Endodermal cell (in vitro differentiated cells): ENCODE results near the gene NANS. TPM values are rescaled to one million over a fixed set of nuclear protein-coding genes. Genes with fewer than 3 reads are reported as not detected.

Source experiments
- DNase-seq: peaks from one replicate; pipeline ENCODE4 v3.0.0-alpha.2; 2017
- H3K27ac ChIP-seq: 2 replicates; pipeline ENCODE4 v1.5.1; 2013; ENCODE audit warnings: mild to moderate bottlenecking, low read depth, low read length, moderate library complexity
- H3K27me3 ChIP-seq: 2 replicates; pipeline ENCODE4 v1.6.1; 2013; ENCODE audit warnings: mild to moderate bottlenecking, low read length, moderate library complexity; ENCODE audit not compliant: insufficient read depth, control insufficient read depth, poor library complexity, severe bottlenecking
- H3K36me3 ChIP-seq: 2 replicates; pipeline ENCODE4 v1.7.0; 2013; ENCODE audit warnings: mild to moderate bottlenecking, low read length, moderate library complexity; ENCODE audit not compliant: control insufficient read depth, insufficient read depth
- H3K4me1 ChIP-seq: one replicate; pipeline ENCODE4 v1.7.0; 2013; ENCODE audit warnings: low read length; ENCODE audit not compliant: control insufficient read depth, insufficient read depth
- H3K4me3 ChIP-seq: 2 replicates; pipeline ENCODE4 v1.5.1; 2013; ENCODE audit warnings: mild to moderate bottlenecking, low read length, moderate library complexity
- H3K9ac ChIP-seq: 2 replicates; pipeline ENCODE4 v1.6.1; 2013; ENCODE audit warnings: mild to moderate bottlenecking, low read length, moderate library complexity; ENCODE audit not compliant: poor library complexity, severe bottlenecking; ENCODE audit errors: extremely low read depth
- H3K9me3 ChIP-seq: 2 replicates; pipeline ENCODE4 v1.6.1; 2013; ENCODE audit warnings: mild to moderate bottlenecking, low read length, moderate library complexity; ENCODE audit not compliant: control insufficient read depth
- H3K27ac Mint-ChIP-seq: 2 replicates; pipeline ENCODE4 v1.8.0; 2020; ENCODE audit warnings: mixed read lengths
- H3K27me3 Mint-ChIP-seq: 2 replicates; pipeline ENCODE4 v1.8.0; 2021; ENCODE audit warnings: mild to moderate bottlenecking, mixed read lengths; ENCODE audit not compliant: insufficient read depth
- H3K36me3 Mint-ChIP-seq: 2 replicates; pipeline ENCODE4 v1.8.0; 2020; ENCODE audit warnings: low read depth, mixed read lengths
- H3K4me1 Mint-ChIP-seq: 2 replicates; pipeline ENCODE4 v1.8.0; 2020; ENCODE audit warnings: mixed read lengths
- H3K4me3 Mint-ChIP-seq: 2 replicates; pipeline ENCODE4 v1.8.0; 2020; ENCODE audit warnings: mild to moderate bottlenecking, moderate library complexity, mixed read lengths
- H3K9me3 Mint-ChIP-seq: 2 replicates; pipeline ENCODE4 v1.8.0; 2020; ENCODE audit warnings: mild to moderate bottlenecking, mixed read lengths
- CTCF ChIP-seq: fragments of 200-600 bp; sonication (generic); conservative IDR thresholded peaks from 2 replicates; pipeline ENCODE4 v1.5.0; 2021; ENCODE audit warnings: antibody characterized with exemption, mild to moderate bottlenecking
- WGBS, 2 experiments: methylation state at CpG; one replicate each; pipeline versions ENCODE4 v1.1.5 to v1.1.7; 2013; ENCODE audit warnings: missing lambda C conversion rate in 2 of 2, mixed read lengths in 1 of 2; ENCODE audit not compliant: insufficient coverage in 1 of 2, insufficient read length in 1 of 2; 5-methylcytosine and 5-hydroxymethylcytosine counted together
- total RNA-seq, 2 donors: library from RNA; stranded (reverse); fragmentation: NEBNext Ultra II Directional in 1 of 2; extraction: Animal tissue kit (Norgen Biotek cat#: 25700) in 1 of 2; gene quantifications; 2 replicates in 1 of 2; 3 replicates in 1 of 2; pipeline ENCODE4 v1.2.1, GENCODE V29; 2021

NANS gene
- total RNA-seq, 2 donors from 2014 or later, result 46.2 to 50.4 TPM

GRCh38 chr9:98066235-98066634, 9.7 kb downstream of the NANS start:
- WGBS, 2 experiments, result 100% methylated on average over 1 of the region's 3 CpGs; no CpG with 5 or more reads in 1 of the 2 experiments

GRCh38 chr9:98067184-98067583, 10.7 kb downstream of the NANS start:
- no peak overlapping the region for H3K27ac ChIP-seq
- no peak for DNase-seq
- Mint-ChIP-seq H3K4me1 (no peaks in the 10 kb centered on the region), H3K27ac (no peak overlapping the region), H3K27me3 (no peaks in the 10 kb centered on the region), H3K9me3 (no peaks in the 10 kb centered on the region), H3K36me3 (peaks cover 52% of the 10 kb centered on the region), H3K4me3 (no peak overlapping the region)
- no peaks in the 10 kb centered on the region for H3K4me1 ChIP-seq
- 89 to 92% methylated on average over 2 of the region's 2 CpGs for WGBS, 2 experiments
- no peaks in the 10 kb centered on the region for H3K9me3 ChIP-seq
- TF ChIP-seq CTCF, result peak; percentile 18
- H3K36me3 ChIP-seq, result peaks cover 41% of the 10 kb centered on the region
- no peaks in the 10 kb centered on the region for H3K27me3 ChIP-seq
- no peak overlapping the region for H3K4me3 ChIP-seq
- H3K9ac ChIP-seq, result no peak overlapping the region

More at GRCh38 chr9:98066235-98066634, 9.7 kb downstream of the NANS start:
- H3K4me1 ChIP-seq, result no peaks in the 10 kb centered on the region
- H3K27me3 ChIP-seq, result no peaks in the 10 kb centered on the region
- no peak overlapping the region for H3K27ac Mint-ChIP-seq
- no peak overlapping the region for H3K27ac ChIP-seq
- no peaks in the 10 kb centered on the region for H3K9me3 Mint-ChIP-seq
- no peak overlapping the region for H3K4me3 Mint-ChIP-seq
- peaks cover 47% of the 10 kb centered on the region for H3K36me3 ChIP-seq
- H3K4me3 ChIP-seq, result no peak overlapping the region
- H3K36me3 Mint-ChIP-seq, result peaks cover 55% of the 10 kb centered on the region
- no peaks in the 10 kb centered on the region for H3K9me3 ChIP-seq
- H3K27me3 Mint-ChIP-seq, result no peaks in the 10 kb centered on the region
- H3K4me1 Mint-ChIP-seq, result no peaks in the 10 kb centered on the region
- no peak for DNase-seq
- no peak overlapping the region for H3K9ac ChIP-seq
- no peak for TF ChIP-seq CTCF

DNA sequence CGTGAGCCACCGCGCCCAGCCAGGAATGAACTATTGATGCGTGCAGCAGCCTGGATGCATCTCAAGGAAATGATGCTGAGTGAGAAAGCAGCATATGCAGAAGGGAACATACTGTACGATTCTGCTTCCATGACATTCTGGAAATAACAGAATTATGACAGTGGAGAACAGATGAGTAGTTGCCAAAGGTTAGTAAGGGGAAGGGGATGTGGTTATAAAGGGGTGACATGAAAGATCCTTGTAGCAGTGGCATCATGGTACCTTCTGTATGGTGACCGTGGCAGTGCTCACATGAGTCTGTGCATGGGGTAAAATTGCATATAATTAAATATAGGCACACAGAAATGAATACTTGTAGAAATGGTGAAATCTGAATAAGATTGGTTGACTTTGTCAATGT, 13.0 kb downstream of the NANS start:
- Histone ChIP-seq H3K27ac (no peak overlapping the region), H3K9ac (no peak overlapping the region), H3K9me3 (no peaks in the 10 kb centered on the region), H3K4me3 (no peak overlapping the region), H3K4me1 (no peaks in the 10 kb centered on the region), H3K27me3 (no peaks in the 10 kb centered on the region), H3K36me3 (peaks cover 20% of the 10 kb centered on the region)
- no peak overlapping the region for H3K27ac Mint-ChIP-seq
- no peaks in the 10 kb centered on the region for H3K9me3 Mint-ChIP-seq
- TF ChIP-seq CTCF, result no peak
- 95 to 96% methylated on average over 6 of the region's 6 CpGs for WGBS, 2 experiments
- no peaks in the 10 kb centered on the region for H3K27me3 Mint-ChIP-seq
- H3K4me1 Mint-ChIP-seq, result peaks cover 2% of the 10 kb centered on the region
- H3K36me3 Mint-ChIP-seq, result peaks cover 35% of the 10 kb centered on the region
- DNase-seq, result no peak
- no peak overlapping the region for H3K4me3 Mint-ChIP-seq
